GM21619 (cell line): Measurements from ENCODE around the gene TM9SF1.

Experiments used
- ATAC-seq: cut with Tn5 transposase; IDR thresholded peaks from one replicate; pipeline ENCODE4 v1.9.1; 2021; ENCODE audit not compliant: unreplicated experiment

TM9SF1 gene, protein sequence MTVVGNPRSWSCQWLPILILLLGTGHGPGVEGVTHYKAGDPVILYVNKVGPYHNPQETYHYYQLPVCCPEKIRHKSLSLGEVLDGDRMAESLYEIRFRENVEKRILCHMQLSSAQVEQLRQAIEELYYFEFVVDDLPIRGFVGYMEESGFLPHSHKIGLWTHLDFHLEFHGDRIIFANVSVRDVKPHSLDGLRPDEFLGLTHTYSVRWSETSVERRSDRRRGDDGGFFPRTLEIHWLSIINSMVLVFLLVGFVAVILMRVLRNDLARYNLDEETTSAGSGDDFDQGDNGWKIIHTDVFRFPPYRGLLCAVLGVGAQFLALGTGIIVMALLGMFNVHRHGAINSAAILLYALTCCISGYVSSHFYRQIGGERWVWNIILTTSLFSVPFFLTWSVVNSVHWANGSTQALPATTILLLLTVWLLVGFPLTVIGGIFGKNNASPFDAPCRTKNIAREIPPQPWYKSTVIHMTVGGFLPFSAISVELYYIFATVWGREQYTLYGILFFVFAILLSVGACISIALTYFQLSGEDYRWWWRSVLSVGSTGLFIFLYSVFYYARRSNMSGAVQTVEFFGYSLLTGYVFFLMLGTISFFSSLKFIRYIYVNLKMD

DNA sequence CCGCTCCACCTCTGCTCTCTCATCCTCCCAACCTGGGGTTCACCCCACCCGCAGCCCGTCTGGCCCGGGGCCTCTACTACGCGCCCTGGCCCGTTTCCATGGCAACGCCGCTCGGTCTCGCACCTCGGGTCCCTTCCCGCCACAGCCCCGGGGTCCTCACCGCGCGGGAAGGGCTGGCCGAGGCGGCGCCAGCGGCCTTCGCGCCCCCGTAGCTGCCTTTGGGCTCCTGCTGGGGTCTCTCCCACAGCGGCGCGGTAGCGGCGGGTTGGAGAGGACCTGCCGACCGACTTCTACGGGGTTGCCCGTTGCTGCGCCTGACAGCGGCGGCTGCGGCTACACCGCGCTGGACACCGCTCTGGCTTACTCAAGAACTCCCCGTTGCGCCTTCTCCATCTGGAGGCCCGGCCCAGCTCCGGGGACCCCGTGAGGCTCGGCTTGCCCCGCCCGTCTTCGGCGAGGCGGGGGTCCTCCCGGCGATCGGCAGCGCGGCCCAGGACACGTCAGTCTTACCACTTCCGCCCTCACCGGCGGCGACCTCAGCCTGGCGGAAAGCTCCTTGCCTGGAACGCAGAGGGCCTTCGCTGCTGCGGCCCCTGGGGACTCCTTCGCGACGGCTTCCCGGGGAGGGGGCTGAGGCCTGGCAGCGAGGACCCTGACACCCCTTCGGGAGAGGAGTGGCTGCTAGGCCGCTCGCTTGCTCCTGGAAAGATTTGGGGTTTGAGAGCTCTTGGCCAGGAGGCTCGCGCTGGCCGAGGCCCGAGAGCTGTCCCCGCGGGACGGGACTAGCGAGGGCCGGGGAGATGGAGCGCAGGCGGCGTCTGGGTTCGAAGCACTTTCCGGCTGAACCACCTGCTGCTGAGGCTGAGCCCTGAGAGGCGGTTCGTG lies at the start of gene TM9SF1:
TSS of gene TM9SF1 (minus strand) at position 256 of the 885 bp plus-strand sequence. CDS start 422 bp downstream, outside the sequence.
- peak; percentile 82 for ATAC-seq

DNA sequence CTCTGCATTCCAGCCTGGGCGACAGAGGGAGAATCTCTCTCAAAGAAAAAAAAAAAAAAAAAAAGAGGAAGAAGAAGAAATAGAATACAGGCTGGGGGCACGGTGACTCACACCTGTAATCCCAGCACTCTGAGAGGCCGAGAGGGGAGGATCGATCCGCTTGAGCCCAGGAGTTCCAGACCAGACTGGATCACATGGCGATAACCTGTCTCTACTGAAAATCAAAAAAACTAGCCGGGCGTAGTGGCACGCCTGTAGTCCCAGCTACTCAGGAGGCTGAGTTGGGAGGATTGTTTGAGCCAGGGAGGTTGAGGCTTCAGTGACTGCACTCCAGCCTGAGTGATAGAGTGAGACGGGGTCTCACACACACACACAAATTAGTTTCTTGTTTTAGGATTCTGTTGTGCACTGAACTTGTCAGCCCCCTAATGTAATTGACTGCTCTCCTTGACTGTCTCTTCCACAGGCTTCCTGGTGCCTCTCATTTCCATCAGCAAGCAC lies 48.1 kb upstream of the TM9SF1 start:
- no peak for ATAC-seq

DNA sequence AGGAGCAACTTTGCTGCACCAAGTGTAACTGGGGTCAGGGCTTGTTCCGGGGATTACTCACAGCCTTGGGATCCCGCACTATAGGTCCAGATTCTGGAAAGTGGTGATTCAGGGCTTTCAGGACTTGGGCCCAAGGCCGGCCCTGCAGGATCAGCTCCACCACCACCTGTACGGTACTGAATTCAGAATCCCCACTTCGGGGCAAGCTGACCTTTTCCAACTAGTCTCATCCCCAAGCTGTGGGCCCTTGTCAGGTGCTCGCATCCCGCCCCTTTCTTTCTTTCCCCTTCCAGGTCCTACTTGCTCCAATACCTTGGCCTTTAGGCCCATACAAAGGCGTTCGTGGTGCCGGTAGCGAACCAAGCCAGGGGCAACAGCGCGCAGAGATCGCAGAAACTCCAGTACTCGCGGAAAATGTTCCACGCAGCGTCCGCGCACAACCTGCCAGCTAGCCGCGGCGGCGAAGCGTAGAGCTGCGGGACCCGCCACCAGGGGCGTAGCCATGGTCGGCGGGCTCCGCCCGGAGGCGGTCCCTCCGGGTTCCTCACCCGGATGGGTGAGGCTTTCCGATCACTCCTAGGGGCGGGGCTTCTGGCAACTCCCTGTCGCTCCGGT lies 46.7 kb upstream of the TM9SF1 start:
- ATAC-seq, result peak; percentile 66

DNA sequence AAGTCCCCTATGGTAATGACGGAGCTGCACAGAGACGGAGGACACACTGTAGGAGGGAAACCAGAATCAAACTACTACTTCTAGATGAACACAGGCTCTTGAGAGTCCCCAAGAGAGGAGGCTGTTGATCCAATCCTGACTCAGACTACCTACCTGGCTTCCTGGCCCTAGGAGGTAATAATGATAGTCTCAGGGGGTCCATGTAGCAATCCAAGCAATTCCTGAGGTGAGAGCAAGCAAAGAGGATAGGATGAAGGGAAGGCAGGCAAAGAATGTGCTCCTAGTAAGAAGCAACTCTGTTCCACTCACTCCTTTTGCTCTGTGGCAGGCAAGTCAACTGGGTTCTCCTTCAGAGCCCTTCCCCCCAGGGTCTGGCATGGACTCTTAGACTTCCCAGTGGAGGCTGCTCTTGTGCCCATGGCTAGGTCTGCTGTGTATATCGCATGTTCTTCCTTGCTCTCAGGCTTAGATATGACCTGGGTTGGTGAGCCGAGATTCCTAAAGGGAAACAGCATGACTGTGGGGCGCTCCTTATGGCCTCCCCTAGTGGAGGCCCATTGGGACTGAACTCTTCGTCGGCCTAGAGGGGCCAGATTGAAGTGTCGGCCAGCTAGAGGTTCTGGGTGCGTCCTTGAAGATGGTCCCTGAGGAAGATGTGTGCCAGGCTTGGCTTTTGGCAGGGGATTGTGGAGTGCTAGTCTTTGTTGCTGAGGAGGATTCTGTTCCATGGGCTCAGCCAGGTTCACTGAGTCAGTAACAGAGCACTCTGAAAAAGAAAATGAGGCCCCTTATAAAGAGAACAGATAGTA lies 45.1 kb upstream of the TM9SF1 start:
- no peak for ATAC-seq

DNA sequence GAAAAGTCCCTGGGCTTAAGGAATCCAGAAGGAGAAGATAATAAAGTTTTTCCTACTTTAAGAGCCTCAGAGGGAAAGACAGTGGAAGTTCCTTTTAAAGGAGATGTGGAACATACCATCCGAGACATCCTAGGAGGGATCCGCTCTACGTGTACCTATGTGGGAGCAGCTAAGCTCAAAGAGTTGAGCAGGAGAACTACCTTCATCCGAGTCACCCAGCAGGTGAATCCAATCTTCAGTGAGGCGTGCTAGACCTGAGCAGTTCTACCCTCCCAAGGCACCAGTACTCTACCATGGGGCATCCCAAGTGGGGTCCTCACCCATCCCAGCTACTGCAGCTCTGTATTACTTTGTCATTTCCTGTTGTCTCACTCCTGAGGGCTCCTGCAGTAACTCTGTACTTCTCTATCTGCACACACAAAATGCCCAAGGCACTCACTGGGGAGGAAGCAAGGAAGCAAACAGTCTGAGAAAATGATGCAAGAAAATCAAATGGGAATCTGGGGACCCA lies 43.3 kb upstream of the TM9SF1 start:
- no peak for ATAC-seq

DNA sequence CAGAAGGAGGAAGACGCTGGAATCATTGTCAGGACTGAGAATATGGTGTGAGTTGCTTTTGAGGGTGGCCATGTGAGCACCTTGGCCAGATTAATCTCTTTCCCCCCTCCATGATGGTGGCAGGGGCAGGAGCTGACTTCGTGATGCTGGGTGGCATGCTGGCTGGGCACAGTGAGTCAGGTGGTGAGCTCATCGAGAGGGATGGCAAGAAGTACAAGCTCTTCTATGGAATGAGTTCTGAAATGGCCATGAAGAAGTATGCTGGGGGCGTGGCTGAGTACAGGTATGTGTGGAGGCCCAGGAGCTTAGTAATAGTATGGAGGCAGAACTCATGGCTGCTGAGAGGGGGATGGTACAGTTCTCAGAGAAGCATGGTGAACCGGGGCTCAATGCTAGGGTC lies 42.9 kb upstream of the TM9SF1 start:
- ATAC-seq, result no peak

DNA sequence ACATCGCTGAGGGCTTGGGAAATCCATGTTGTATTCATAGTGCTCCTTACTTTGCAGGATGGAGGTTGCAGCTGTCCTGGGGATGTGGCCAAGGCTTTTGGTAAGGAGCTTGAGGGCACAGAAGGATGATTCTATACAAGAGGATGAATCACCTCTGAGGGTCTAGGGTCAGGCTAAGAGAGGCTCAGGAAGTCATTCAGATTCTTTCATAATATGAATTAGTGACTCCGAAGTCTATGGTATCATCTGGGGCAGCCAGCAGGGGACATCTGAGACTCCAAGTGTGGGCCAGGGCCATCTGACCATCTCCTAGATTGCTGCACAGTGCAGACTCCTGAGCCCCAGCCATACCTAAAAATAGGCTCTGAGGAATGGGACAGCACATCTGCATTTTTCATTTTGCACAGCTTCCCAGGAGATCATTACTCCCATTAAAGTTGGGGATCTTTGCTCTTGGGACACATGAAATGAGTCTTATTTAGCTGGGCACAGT lies 42.3 kb upstream of the TM9SF1 start:
- no peak for ATAC-seq

DNA sequence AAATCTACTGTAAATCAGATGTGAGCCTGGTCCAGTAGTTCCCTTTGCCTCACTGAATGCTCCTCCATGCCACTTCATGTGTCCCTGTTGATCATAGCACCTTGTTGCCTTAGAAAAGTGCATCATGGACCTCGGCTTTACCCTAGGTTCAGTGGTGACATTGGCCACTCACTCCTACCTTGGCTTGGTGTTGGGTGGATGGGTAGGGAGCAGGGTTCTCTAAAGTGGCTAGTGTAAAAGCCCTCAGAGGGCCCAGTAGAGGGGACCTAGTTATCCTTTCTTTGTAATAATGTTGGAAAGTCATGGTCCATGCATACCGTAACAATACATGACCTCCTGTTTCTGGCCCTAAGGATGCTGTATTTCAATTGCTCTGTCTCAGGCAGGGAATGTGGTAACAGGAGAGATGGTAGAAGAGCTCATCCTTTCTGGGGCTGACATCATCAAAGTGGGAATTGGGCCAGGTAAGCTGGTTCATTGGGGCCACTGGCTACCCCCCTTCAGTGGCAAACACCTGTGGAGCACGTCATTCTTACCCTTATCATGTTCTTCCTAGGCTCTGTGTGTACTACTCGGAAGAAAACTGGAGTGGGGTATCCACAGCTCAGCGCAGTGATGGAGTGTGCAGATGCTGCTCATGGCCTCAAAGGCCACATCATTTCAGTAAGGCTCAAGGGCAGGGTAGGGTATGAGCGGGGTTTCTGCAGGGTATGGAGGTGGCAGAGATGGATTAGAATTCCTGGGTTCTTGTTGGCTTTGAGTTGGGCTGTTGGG lies 41.6 kb upstream of the TM9SF1 start:
- ATAC-seq, result no peak

DNA sequence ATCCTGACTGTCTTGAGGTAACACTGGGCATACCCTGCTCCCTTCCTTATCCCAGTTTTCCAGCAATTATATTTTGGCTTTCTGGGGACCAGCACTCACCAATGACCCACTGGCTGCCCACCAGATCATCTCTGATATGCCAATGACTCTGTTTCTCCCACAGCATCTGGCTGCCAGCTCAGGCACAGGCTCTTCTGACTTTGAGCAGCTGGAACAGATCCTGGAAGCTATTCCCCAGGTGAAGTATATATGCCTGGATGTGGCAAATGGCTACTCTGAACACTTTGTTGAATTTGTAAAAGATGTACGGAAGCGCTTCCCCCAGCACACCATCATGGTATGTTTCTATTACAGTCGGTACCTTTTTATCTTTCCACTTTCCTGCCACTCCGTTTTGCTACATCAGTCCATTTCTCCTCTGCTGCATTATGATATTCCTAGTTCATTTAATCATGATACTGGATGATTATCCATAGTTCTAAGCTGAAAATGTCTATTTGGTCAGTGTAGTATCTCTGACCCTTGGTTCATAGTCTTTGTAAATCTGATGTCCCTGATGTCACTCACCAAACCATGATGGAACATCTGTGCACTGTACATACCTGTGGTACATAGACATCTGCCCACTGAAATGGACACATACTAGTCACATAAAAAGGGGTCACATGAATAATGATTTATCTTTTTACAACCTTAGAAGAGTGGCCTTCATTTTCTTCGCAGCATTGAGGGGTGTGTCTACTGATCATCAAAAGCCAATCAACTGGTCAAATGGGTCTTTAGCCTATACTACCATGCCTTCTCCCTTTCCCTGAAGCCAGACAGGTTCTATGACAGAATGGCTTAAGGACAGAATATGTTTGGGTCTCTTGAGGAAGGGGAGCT lies 40.8 kb upstream of the TM9SF1 start:
- no peak for ATAC-seq

DNA sequence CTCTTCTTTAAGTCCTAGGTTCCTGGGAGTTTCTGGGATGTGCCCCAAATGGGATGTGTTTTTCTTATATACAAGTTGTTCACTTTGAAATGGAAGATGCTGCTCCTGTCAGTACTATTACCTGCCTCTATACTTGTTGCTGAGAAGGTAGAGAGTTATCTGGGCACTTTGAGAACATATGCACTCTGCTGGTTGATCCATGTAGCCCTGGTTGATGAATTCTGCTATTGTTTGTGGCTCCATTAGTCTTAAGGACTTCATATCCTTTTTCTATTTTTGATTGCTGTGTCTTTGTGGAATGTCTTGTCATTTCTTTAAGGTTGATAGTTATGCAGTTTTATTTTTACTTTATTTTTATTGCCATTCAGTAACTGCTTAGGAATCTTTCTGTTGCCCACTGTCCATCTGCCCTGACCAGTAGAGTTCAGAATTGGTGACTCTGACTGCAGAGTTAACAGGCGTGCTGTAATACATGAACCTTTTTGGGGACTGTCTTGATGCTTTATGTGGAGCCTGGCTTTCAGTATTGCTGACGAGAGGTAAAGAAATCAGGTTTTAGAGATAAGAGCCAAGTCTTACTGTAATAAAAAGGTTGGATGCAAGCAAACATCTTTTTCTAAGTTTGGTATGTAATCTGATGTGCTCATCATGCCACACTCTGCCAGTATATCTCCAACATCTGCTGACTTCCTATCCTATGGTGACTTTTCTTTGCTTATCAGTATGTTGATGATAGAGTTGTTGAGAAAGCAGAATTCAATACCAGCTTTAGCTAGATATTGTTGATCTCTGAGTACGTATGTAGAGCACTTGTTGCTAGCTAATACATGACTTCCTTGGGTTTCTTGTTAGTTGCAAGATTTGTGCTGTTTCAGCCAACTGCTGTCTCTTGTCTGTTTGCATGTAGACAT lies 39.1 kb upstream of the TM9SF1 start:
- ATAC-seq, result no peak

DNA sequence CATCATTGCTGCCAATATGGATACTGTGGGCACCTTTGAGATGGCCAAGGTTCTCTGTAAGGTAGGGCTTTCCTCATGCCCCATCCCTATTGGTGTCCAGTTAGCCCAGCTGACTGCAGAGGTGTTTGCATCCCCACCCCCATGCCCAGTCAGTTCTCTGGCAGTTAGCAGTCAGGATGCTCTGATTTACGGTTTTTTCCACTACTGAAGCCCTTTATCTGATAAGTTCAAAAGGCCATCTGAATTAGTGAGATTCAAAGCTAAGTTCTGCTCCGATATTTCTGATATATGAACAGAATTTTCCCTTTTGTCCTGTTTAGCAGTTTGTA lies 38.3 kb upstream of the TM9SF1 start:
- no peak for ATAC-seq

DNA sequence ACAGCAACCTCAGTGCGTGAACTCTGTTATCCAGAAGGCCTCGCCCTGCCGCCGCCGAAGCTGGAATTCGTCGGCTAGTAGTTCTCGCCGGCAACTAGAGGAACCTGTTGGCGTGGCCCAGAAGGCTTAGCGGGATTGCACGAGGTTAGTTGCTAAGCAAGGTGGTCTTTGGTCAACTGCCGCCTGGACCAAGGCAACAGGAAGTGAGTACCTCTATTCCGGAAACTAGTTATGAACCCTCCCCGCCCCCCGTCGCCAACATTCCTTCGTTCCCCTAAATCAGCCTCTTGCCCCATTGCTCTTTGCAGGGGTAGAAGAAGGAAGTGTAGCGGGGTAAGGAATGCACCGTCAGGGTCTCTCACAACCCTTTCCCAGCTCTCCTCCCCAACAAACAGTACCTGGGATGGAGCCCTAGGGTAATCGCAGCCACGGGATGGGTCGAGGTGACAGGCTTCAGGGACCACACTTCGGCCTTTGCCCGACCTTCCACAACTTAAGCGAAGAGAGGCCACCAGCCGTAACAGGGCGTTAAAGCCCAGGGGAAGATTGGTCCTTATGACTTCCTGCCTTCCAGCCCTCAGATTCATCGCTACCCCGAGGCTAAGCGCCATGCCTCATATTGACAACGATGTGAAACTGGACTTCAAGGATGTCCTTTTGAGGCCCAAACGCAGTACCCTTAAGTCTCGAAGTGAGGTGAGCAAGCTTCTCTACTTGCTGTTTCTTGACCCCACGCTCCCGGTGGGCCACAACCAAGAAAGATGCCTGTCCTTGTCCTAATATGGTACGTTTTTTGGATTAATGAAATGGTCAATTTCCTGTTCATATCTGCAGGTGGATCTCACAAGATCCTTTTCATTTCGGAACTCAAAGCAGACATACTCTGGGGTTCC lies 37.6 kb upstream of the TM9SF1 start, which contains the start of gene GMPR2:
TSS of gene GMPR2 (plus strand) at position 285 of the 893 bp plus-strand sequence. CDS start at position 610, 325 bp downstream.
- ATAC-seq, result peak; percentile 58

DNA sequence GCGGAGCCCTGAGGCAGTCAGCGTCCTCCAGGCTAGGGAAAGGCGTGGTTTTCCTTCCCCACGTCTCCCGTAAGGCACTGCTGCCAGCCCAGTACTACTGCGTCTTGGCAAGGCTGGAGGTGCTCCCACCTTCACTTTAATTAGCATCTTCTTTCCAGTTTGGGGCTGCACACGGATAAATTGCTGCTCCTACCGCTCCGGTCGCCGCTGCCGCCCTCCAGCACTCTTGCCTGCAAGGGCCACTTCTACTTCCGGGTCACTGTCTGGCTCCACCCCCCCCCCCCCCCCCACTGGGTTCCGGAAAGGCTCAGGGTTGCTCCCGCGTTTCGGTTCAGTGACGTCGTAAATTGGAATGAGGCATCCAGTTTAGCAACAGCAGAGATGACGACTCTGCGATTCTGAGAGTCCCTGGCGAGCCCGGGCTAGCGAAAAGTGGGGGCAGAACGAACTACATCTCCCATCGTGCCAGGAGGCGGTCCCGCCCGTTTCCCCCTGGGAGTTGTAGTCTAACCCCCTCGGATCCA lies 36.9 kb upstream of the TM9SF1 start, which contains the start of gene NEDD8:
TSS of gene NEDD8 (minus strand) at position 247 of the 524 bp plus-strand sequence. CDS start at position 147, 100 bp downstream.
- peak; percentile 74 for ATAC-seq

DNA sequence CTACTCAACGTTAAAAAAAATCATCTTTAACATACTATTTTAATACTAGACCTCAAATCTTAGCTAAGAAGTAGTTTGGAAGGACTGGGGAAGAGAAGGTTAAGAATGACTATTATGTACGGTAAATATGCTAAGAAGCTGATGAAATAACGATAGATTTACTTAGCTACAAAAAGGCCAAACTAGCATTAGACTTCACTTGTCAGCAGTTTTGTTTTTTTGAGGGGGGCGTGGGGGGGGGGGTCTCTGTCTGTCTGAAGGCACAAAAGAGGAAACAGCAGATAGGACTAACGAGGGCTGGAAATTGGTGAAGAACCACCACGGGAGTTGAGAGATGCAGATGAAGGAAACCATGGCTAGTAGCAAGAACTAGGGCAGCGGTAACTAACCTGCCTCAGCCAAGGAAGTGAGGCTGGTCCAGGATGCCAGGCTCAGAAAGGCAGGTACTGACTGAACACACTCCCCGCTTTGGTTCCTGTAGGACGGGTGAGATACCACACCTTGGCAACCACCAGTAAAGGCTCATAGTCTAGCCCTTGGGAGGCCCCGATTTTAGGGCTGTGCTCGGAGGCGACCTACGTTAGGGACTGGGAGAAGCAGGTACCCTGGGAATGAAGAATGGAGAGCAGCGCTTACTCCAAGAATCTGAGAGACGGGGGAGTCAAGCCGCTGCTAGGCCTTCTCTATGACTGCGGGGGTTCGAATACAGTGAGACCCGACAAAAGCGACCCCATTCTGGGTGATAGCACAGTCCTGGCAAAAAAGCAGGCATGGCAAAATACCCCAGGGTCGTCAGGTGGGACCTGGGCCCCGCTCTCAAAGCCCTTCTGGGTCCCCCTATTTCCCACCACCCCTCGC lies 36.3 kb upstream of the TM9SF1 start:
- peak; percentile 16 for ATAC-seq

DNA sequence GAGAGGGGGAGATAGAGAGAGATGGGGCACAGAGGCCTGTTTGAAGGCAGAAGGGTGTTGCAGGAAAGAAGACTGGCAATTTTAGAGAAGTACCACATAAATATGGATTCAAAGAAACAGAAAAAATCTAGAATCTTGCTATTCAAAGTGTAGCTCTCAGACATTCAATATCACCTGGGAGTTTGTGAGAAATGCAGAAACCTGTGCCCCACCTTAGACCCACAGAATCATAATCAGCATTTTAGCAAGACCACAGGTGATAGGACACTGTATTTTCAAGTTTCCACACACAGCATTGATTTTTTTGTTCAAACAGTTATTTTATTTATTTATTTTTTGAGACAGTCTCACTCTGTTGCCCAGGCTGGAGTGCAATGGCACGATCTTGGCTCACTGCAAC lies 33.7 kb upstream of the TM9SF1 start:
- ATAC-seq, result no peak
